Peyer's patch (tissue), 4 donors: ENCODE results near the gene HES4.

Source experiments
- CTCF ChIP-seq, 6 experiments: fragments of 450-650 bp in 4 of 6; fragments of 200-600 bp in 2 of 6; sonication (generic) in 1 of 6; IDR thresholded peaks; one replicate each; pipeline ENCODE4 v1.5.1; 2017 to 2019; ENCODE audit warnings: antibody characterized with exemption in 6 of 6, mild to moderate bottlenecking in 3 of 6, moderate library complexity in 1 of 6
- POLR2A ChIP-seq, 2 donors: fragments of 450-650 bp; IDR thresholded peaks; one replicate each; pipeline ENCODE4 v1.5.1; 2017; ENCODE audit warnings: antibody characterized with exemption in 2 of 2, mild to moderate bottlenecking in 2 of 2, moderate library complexity in 2 of 2

- TF ChIP-seq POLR2A (IDR thresholded peaks at IDR 0.05), result no peak
- TF ChIP-seq CTCF (IDR thresholded peaks at IDR 0.05), result no peak
Observed at GRCh38 chr1:992362-992761, 7.5 kb downstream of the HES4 start.
